Large intestine (tissue), 3 donors: ENCODE data around the gene ZNF563. TPM values are rescaled to one million over a fixed set of nuclear protein-coding genes. Genes with fewer than 3 reads are reported as not detected.
"Not testable (repeated sequence)": the region's sequence is repeated elsewhere in the genome, so short reads cannot be mapped to it uniquely, and the experiment has no call there.

Experiments used
- DNase-seq, 2 donors: peaks; one replicate each; pipeline versions ENCODE4 v3.0.0 to v3.0.0-alpha.2; 2013
- H3K27ac ChIP-seq: one replicate; pipeline ENCODE4 v1.5.1; 2013; ENCODE audit warnings: low read length
- H3K27me3 ChIP-seq: 2 replicates; pipeline ENCODE4 v1.6.1; 2013; ENCODE audit warnings: low read length; ENCODE audit not compliant: control insufficient read depth, insufficient read depth
- H3K36me3 ChIP-seq: 2 replicates; pipeline ENCODE4 v1.6.1; 2013; ENCODE audit warnings: low read length; ENCODE audit not compliant: control insufficient read depth, insufficient read depth
- H3K4me1 ChIP-seq: one replicate; pipeline ENCODE4 v1.6.1; 2013; ENCODE audit warnings: low read length; ENCODE audit not compliant: control insufficient read depth, insufficient read depth
- H3K4me3 ChIP-seq: one replicate; pipeline ENCODE4 v1.5.1; 2013; ENCODE audit warnings: low read length
- H3K9me3 ChIP-seq: one replicate; pipeline ENCODE4 v1.6.1; 2013; ENCODE audit warnings: mild to moderate bottlenecking, low read depth, low read length, moderate library complexity; ENCODE audit not compliant: control insufficient read depth
- WGBS: methylation state at CpG from one replicate; pipeline ENCODE4 v1.1.5; 2013; ENCODE audit warnings: low lambda C conversion rate; ENCODE audit not compliant: insufficient coverage; 5-methylcytosine and 5-hydroxymethylcytosine counted together
- polyA plus RNA-seq: library from polyadenylated mRNA; unstranded; fragments of 120-200 nt; gene quantifications from one replicate; pipeline ENCODE4 v1.2.1, GENCODE V29; 2013

ZNF563 gene
- polyA plus RNA-seq, 1 donor = 2.8 TPM

- peaks cover 19% of the 10 kb centered on the region for H3K36me3 ChIP-seq
- no peak for DNase-seq
- WGBS = 100% methylated on average over 2 of the region's 5 CpGs
- H3K9me3 ChIP-seq = peaks cover 29% of the 10 kb centered on the region
- H3K4me3 ChIP-seq = no peak overlapping the region
- no peaks in the 10 kb centered on the region for H3K4me1 ChIP-seq
- no peaks in the 10 kb centered on the region for H3K27me3 ChIP-seq
- no peak overlapping the region for H3K27ac ChIP-seq
Measured at GRCh38 chr19:12350890-12351197, 17.4 kb upstream of the ZNF563 start.

- Histone ChIP-seq H3K27me3 (no peaks in the 10 kb centered on the region), H3K27ac (no peak overlapping the region), H3K36me3 (peaks cover 19% of the 10 kb centered on the region), H3K4me3 (no peak overlapping the region), H3K9me3 (peaks cover 33% of the 10 kb centered on the region), H3K4me1 (no peaks in the 10 kb centered on the region)
- 100% methylated on average over 3 of the region's 8 CpGs for WGBS
- no peak for DNase-seq
Measured at GRCh38 chr19:12350185-12350889, 16.9 kb upstream of the ZNF563 start.

GRCh38 chr19:12346896-12347295, 13.5 kb upstream of the ZNF563 start:
- H3K27ac ChIP-seq = no peak overlapping the region
- 83% methylated on average over 1 of the region's 2 CpGs for WGBS
- peaks cover 19% of the 10 kb centered on the region for H3K36me3 ChIP-seq
- H3K27me3 ChIP-seq = no peaks in the 10 kb centered on the region
- no peak overlapping the region for H3K4me3 ChIP-seq
- no peaks in the 10 kb centered on the region for H3K4me1 ChIP-seq
- H3K9me3 ChIP-seq = peaks cover 24% of the 10 kb centered on the region
- no peak for DNase-seq

GRCh38 chr19:12345197-12345596, 11.8 kb upstream of the ZNF563 start:
- Histone ChIP-seq H3K4me3 (no peak overlapping the region), H3K27ac (no peak overlapping the region), H3K36me3 (peaks cover 4% of the 10 kb centered on the region), H3K9me3 (peaks cover 10% of the 10 kb centered on the region), H3K4me1 (no peaks in the 10 kb centered on the region), H3K27me3 (no peaks in the 10 kb centered on the region)
- no peak for DNase-seq
- WGBS = no CpG with 5 or more reads among the region's 1 CpG

- peak overlapping the region; percentile 58 for H3K27ac ChIP-seq
- no peaks in the 10 kb centered on the region for H3K27me3 ChIP-seq
- no peaks in the 10 kb centered on the region for H3K9me3 ChIP-seq
- DNase-seq = peak; percentile 61 to 76
- H3K36me3 ChIP-seq = no peaks in the 10 kb centered on the region
- peaks cover 32% of the 10 kb centered on the region for H3K4me1 ChIP-seq
- no peak overlapping the region for H3K4me3 ChIP-seq
- WGBS = no CpG with 5 or more reads among the region's 4 CpGs
Measured at GRCh38 chr19:12331211-12331941, 2.1 kb downstream of the ZNF563 start.

GRCh38 chr19:12330340-12330739, 3.1 kb downstream of the ZNF563 start:
- Histone ChIP-seq H3K36me3 (no peaks in the 10 kb centered on the region), H3K27ac (peak overlapping the region; percentile 34), H3K4me3 (no peak overlapping the region), H3K9me3 (no peaks in the 10 kb centered on the region), H3K27me3 (no peaks in the 10 kb centered on the region), H3K4me1 (peaks cover 32% of the 10 kb centered on the region)
- DNase-seq = peak; percentile 48 to 71
- WGBS = 20% methylated on average over 1 of the region's 4 CpGs

GRCh38 chr19:12325690-12326089, 7.7 kb downstream of the ZNF563 start:
- peaks cover 7% of the 10 kb centered on the region for H3K36me3 ChIP-seq
- no peak overlapping the region for H3K27ac ChIP-seq
- no peak for DNase-seq
- H3K4me1 ChIP-seq = peaks cover 12% of the 10 kb centered on the region
- peaks cover 3% of the 10 kb centered on the region for H3K9me3 ChIP-seq
- H3K27me3 ChIP-seq = no peaks in the 10 kb centered on the region
- no peak overlapping the region for H3K4me3 ChIP-seq

GRCh38 chr19:12318782-12319413, 14.5 kb downstream of the ZNF563 start:
- Histone ChIP-seq H3K27me3 (no peaks in the 10 kb centered on the region), H3K4me3 (no peak overlapping the region), H3K36me3 (peaks cover 28% of the 10 kb centered on the region), H3K9me3 (peaks cover 5% of the 10 kb centered on the region), H3K27ac (no peak overlapping the region), H3K4me1 (no peaks in the 10 kb centered on the region)
- DNase-seq = no peak
- 98% methylated on average over 6 of the region's 13 CpGs for WGBS

- Histone ChIP-seq H3K27ac (peak overlapping the region; percentile 12), H3K4me1 (no peaks in the 10 kb centered on the region), H3K4me3 (no peak overlapping the region), H3K9me3 (no peaks in the 10 kb centered on the region), H3K27me3 (no peaks in the 10 kb centered on the region), H3K36me3 (peaks cover 12% of the 10 kb centered on the region)
- DNase-seq = peak; percentile 44 to 76
- WGBS = no CpG with 5 or more reads among the region's 7 CpGs
Measured at GRCh38 chr19:12314553-12314952, 18.9 kb downstream of the ZNF563 start.

GRCh38 chr19:12308891-12309290, 24.5 kb downstream of the ZNF563 start:
- not testable (repeated sequence) for H3K4me1 ChIP-seq, H3K4me3 ChIP-seq, H3K36me3 ChIP-seq, H3K27ac ChIP-seq, H3K27me3 ChIP-seq, DNase-seq, H3K9me3 ChIP-seq
- WGBS = 100% methylated on average over 4 of the region's 12 CpGs
